Nucleus accumbens (tissue), 56 donors: ENCODE data around the gene CXCL9.
"Not testable (repeated sequence)": the region's sequence is repeated elsewhere in the genome, so short reads cannot be mapped to it uniquely, and the experiment has no call there.

ENCODE experiments used
- DNase-seq, 56 donors: peaks; one replicate each; lab custom pipeline; 2025; lab: John Stamatoyannopoulos, UW

The CXCL9 gene

GRCh38 chr4:75968084-75968483 is 39.2 kb downstream of the CXCL9 start:
- no peak for DNase-seq

- DNase-seq, result no peak
These were observed 43.8 kb downstream of the CXCL9 start for GRCh38 chr4:75963558-75963957.

GRCh38 chr4:75962072-75962471 is 45.2 kb downstream of the CXCL9 start:
- DNase-seq, result not testable (repeated sequence)

DNA sequence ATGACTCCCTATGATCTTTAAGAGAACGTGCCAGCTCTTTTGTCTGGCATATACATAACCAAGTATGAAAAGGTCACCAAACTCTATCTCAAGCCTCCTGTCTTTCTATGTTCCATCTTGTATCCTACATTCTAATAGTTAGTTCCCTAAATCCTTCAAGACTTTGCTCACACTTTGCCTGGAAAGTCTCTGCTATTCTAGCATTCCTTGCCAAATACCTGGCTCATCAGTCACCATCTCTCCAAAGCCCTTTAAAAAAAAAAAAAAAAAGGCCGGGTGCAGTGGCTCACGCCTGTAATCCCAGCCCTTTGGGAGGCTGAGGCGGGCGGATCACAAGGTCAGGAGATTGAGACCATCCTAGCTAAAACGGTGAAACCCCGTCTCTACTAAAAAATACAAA is 48.8 kb downstream of the CXCL9 start:
- not testable (repeated sequence) for DNase-seq

DNA sequence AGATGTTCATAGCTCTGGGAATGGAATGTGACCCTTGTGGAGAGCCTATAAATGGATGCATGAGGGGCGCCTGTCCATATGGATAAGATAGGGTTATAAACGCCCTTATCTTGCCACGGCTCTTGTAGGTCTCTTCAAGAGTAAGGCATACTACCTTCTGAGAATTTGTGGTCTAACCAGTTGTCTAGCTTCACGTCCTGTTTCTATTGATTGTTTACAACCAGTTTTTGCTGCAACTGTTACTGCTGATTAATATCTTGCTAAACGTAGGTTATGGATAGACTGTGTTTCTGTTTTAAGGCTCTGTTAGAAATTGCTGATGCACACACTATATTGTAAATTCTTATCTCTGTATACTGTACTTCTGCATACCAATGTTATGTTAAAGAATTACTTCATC is 52.5 kb downstream of the CXCL9 start:
- DNase-seq, result not testable (repeated sequence)

- no peak for DNase-seq
These were observed 53.8 kb downstream of the CXCL9 start for GRCh38 chr4:75953509-75953908.
